CD4-positive, alpha-beta T cell treated with Interleukin-12 subunit alpha and Interleukin-12 subunit beta, for 1 hour (primary cell): Measurements from ENCODE around the gene PVALB.

Experiments used
- DNase-seq: peaks from one replicate; pipeline ENCODE4 v3.0.0-alpha.2; 2020

PVALB gene

DNA sequence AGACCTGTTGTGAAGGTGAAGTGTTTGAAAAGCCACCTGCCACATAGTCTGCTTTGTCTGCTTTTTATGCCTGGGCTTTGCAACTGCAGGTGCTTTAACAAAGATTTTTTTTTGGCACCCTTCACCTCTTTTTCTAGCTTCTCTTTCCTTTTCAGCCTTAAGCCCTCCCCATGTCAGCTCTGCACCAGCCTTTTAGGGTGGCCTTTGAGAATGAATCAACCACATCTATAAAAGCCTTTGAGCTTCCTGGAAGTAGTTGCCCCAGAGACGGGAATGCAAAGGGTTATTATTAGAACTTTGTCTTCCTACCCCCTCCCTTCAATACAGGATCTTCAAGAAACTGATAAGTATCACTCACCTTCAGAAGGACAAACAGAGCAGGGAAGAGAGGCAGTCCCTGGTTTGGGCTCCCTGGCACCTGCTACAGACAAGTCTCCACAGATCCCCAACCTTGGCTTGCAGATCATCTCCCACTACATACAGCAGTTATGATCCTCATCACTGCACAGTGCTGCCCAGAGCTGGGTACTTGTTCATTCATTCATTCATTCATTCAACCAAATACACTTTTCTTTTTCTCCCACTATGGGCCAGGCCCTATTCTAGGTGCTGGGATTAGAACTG, 8.0 kb downstream of the PVALB start:
- DNase-seq = no peak

DNA sequence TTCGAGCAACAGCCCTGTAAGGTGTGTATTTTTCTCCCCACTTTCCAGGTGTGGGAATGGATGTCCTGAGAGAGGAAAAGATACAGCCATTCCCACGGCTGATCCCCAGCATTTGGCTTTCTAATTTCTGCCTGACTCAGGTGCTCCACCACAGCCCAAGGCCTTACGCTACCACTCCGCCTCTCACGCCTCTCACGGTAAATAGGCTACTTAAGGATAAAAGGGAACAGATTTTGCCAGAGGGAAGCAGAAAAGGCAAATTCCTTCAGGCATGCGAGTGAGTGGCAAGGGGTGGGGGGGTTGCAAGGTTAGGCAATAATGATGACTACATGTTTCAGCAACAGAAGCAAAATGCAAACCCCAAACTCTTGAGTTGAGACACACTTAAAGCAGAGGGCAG, 9.2 kb downstream of the PVALB start:
- DNase-seq = no peak

DNA sequence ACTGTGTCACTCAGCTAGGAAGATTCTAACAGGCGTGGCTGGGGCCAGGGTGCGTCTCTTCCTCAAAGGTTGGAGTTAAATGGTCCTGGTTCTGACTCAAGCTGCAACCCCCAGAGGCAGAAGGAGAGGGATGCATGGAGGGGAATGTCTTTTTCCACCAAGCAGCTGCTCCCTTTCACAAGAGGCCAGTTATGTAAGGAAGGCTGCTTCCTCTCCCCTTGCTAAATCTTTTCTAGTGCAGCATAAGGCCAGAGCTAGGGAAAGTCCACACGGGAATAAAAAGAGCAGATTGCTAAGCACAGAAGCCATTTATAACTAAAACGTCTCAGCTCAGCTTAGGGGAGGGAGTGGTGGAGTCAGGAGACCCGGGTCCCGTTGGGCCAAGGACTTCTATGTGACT, 10.0 kb downstream of the PVALB start:
- DNase-seq = no peak

DNA sequence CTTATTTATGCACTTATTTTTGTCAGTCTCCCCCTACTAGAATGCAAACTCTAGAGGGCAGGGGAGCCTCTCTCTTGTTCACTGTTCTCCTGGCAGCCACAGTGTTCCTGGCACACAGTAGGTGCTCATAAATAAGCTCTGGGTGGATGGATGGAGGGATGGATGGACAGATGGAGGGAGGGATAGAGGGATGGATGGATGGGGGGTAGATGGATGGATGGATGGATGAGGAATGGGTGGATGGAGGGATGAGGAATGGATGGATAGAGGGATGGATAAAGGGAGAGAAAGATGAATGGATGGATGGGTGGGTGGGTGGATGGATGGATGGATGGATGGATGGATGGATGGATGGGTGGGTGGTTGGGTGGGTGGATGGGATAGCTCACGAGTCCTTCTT, 13.5 kb downstream of the PVALB start:
- DNase-seq = no peak

DNA sequence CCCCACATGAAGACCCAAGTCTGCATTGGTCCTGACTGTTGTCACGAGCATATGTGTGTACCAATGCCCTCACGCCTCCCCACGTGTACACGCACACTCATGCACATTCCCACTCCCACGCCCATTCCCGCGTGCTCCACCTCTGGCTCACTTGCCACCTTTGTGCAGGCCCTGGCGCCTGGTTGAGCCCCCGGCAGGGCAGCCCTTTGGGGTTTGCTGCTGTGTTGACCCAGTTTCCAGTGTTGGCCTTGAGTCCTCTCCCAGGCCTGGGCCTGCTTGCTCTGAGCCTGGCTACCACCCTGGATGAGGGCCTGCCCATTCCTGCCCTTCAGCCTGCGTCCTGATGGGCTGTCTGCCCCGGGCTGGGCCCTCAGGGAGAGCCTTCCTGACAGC, 18.2 kb downstream of the PVALB start:
- no peak for DNase-seq

DNA sequence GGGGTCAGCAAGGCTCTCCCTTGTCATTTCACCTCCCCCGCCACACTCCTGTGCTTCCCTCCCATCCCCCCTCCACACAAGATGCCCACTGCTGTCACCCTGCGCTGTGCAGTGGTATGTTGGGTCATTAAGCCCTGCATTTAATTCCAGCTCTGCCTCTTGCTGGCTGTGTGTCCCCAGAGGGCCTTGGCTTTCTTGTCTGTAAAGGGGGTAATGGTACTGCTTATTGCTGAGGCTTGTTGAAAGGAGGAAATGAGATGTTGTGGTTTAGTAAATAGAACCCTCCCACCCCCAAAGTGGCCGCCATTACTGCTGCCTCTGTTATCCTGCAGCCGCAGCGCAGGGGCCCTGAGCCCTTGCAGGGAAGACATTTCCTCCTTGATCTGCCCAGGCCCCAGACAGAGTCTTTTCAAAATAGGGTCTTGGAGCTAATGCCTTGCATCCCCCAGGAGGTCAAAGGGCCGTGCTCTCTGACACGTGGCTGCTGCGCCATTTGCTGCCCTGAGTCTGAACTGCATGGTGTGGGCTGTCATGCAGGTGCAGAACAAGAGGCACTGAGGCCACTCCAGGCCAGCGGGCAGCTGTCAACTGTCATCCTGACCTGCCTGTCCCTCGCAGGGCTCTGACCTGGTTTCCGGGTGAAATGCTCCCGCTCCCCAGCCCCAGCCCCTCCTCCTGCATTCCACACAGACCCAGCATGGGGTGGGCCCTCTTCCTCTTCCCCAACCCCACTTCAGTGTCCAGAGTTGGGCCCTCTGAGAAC, 18.7 kb downstream of the PVALB start:
- no peak for DNase-seq

DNA sequence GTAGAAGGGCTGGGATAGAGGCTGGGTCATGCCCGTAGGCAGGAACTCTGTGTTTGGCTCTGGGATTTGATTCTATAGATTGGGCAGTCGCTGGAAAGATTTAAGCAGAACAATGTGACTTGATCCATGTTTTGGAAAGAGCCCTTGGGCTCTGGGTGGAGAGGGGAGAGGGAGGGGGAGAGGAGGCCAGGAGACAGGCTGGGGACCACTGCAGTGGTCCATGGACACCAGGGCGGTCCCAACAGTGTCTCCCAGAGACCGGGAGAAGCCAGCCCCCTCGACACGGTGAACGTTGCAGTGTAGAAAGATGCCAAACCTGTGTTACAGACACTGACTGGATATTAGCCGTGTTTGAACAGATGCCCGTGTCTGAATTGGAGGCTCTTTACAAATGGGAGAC, 19.5 kb downstream of the PVALB start:
- DNase-seq = no peak

DNA sequence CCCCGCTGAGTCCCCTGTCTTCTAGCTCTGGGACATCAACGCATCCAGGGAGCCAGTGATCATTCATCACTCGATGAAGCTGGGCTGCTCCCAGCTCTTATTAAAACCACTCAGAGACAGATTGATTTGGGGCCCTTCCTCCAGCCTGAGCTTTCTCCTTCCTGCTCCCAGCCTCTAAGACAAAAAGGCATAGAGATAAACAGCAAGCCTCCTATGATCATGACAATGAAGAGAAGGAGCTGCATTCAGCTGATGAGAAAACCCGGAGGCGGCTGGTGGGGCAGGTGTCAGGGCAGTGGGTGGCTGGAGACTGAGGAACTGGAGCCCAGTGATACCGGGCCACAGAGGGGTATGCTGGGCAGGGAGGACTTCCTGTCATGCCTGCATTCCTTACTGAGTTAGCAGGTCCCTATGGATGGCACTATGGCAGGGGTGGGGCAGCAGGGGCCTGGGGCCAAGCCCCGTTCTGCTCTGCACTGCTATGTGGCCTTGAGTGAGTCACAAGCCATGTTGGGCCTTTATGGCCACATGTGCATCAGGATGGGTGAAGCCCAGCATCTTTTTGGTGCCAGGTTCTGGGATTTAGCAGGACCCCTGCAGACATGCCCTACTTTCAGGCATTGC, 20.2 kb downstream of the PVALB start:
- DNase-seq = no peak

DNA sequence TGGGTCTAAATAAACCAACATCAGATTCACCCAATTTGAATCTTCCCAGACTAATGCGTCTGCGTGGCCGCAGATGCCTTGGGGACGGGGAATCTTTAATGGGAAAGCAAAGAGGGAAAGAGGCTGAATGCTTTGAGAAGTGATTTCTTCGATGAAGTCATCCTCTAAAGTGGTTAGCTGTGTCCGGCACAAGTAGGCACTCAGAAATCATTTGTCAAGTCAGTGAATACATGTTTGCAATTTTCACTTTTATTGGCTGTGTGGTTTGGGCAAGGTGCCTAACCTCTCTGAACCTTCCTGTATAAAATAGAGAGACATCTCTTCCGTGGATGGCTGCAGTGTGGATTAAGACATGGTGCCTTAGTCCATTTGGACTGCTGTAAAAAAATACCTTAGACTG, 21.2 kb downstream of the PVALB start:
- DNase-seq = no peak

DNA sequence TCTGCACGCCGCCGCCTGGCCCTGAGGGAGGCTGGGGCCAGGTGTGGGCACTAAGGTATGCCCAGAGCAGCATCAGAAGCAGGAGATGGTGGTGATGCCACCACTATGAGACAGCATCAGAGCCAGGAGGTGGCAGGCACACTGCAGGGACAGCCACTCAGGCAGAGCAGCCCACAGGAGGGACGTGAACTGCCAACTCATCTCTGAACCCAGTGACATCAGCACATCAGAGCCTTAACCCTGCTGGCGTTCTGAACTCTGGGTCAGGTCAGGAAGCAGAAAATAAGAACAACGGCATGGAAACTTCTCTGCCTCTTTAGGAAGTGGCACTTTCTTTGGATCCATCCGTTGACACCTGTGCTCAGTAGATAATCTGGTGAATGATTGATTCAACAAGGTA, 26.2 kb downstream of the PVALB start:
- DNase-seq = no peak

DNA sequence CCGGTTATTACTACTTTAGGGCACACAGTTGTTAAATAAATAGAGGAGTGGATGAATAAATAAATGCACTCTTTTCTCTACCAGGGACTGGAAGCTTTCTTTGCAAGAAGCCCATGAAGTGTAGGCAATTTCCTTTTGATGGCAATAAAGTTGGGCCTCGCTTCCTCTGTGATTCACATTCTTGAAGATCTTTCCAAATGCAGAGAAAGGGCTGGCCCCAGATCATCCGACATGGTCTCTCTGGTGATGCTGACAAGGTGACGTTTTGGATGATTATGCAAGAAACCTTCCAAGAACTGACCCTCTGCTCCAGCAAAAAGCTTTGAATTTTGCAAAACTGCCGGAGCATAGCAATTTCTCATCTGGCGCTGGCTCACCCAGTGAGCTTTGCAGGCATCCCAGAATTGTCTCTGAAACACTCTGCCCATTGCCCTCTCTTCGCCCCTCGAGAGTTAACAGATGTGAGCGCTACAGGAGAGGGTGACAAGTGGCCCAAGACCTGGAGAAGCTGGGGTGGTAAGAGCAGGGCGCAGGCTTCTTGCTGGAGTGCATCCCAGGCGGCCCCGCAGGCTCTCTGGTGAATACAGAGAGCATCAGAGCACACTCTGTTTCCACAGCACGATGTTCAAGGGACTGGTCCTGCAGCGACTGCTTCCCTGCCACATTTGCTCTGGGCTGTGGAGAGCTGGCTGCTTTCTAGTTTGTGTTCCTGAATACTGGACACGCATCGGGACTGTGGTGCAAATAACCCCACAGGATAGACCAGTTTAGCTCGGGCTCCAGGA, 29.4 kb downstream of the PVALB start:
- no peak for DNase-seq

DNA sequence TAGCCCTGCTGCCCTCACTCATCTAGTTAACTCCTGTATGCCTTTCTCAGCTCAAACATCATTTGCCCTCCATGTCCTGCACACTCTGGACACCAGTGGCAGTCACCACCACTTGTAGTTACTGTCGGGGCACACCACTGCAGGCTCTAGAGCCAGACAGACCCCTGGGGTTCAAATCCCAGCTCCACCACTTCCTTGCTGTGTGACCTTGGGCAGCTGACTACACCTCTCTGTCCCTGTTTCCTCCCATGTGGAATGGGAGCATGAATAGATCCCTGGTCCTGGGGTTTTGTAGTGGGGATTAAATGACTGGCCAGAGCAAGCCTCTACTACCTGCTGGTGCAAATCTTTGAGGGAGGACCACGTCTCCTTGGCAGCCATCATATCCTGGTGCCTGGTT, 33.1 kb downstream of the PVALB start:
- no peak for DNase-seq

DNA sequence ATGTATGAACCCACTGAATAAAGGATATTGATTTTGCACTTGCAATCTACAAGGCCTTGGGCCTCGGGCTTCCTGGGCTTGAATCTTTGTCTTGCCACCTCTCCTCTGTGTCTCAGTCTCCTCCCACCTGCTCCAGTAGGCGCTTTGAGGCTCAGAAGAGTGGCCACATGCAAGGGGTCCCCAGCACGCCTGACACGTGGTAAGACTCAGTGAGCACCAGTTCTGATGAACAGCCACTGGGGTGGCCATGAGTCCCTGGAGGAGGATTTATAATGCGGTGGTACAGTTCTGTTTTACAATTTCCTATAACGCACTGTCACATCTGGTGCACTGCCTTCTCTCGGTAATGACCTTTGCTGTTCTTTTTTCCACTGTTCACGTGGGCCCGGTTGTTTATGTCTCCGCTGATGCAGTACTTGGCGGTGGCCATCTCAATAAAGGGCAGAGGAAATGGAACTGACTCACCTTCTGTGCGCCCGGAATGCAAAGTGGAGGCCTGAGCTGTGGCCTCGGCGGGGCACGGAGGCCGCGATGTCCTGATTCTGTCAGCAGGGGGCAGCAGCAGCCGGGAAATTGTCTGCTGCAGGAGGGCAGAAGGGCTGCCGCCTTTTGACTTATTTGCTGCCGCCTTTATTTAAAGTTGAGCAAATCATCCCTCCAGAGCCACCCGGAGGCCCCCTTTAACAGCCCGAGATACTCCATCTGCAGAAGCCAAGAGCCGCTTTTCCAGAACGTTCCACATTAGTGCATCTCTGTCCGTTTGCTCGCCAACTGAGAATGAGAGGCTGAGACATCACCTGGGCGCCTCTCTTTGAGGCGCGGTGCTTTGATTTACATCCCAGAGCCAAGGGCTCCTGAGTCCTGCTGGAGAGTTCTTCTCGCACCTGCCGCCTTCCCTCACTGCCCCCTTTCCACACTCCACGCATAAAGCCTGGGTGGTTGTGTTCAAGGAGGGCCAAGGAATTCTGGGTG, 34.9 kb downstream of the PVALB start:
- DNase-seq = peak; percentile 87

DNA sequence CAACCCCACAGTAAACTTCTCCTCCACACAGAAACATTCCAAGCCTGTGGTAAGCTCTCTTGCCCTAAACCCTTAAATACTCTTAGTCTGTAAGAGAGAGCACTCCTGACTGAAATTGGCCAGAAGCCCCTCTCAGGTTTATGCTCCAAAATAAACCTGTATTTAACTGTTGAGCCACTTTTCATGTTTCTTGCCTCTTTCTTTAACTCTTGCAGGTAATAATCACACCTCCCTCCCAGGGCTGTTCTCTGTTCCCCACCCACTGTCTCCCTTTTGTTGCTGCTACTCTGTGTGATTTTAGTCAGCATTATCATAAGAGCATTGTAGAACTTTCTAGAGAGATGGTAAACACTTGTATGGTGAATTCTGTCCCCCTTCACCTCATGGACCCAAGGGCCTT, 38.8 kb downstream of the PVALB start:
- no peak for DNase-seq

DNA sequence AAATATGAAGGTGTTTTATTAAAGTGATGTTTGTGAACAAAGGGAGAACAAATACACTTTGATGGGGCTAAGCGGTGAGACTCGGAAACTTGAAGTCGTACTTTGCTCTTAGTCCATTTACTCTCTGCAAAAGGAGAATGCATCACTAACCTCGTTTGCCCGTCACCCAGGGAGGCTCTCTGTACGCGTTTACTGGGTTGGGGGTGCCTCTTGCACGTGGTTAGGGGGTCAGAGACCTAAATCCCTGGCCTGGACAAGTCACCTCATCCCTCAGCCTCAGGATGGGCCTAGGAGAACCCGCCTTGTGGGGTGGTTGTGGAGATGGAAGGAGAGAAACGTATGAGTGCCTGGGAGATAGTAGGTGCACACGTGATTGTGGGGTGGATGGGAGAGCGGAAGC, 40.1 kb downstream of the PVALB start:
- DNase-seq = no peak

DNA sequence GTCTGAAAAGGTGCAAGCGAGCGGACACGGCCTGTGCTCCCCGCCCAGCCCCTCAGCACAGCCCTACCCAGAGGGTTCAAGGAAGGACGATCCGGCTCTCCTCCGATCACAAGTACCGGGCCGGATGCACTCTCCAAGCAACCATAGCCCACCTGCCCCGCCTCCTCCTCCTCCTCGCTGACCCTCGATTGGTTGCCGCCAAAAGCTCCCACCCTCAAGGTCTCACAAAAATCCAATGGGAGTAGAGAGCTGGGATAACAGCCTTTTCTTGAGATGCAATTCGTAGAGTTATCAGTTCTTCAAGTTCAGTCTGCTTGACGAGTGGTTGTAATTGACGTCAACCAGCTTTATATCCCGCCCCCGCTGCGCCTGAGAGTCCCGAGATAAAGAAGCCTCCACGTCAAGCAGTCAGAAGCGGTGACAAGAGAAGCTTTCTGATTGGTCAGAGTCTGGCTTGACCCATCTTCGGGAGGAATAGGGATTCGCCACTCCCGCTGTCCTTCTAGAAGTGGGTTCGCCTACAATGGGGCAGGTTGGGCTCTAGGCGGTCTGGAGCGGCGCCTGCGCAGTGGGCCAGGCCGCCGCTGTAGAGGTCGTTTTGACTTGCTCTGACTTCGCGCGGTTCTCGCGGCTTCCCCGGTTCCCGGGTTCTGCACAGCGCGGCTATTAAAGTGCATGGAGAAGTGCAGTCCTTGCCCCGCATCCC, 40.7 kb downstream of the PVALB start, which contains the start of gene IFT27:
IFT27 (minus strand) TSS at position 156 of the 706 bp plus-strand sequence. CDS start 412 bp downstream, outside the sequence.
- DNase-seq = peak; percentile 99

DNA sequence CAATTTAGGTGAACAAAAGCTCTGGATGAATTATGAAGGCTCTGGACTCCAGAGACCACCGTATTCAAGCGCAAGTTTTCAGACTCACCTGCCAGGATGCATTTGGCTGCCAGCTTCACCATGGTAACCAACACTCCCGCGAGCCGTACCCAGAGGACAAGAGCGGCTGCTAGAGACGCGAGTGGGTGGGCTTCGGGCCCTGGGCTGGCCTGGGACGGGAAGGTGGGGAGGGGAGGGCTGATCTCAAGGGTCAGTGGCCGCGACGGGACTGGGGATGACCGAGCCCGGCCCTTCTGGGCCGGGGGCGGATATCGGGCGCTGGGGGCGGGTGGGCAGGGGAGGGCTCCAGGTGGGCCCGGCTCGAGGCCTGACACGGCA, 41.3 kb downstream of the PVALB start:
- peak; percentile 49 for DNase-seq

DNA sequence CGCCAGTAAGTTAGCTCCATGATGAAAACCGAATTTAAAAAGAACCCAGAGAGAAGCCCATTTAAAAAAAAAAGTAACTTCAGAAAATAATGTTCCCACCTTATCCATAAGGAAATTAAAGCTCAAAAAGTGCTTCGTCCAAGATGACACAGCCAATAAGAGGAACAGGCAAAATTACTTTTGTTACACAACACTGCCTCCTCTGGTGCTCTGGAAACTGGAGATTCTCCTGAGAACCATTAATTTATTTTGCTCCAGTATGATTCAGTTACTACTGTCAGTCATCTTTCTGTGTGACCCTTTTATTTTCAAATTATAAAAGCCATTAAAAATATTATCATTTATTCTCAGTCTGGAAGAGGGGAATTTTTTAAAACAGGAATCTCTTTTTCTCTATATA, 42.9 kb downstream of the PVALB start:
- DNase-seq = peak; percentile 12

DNA sequence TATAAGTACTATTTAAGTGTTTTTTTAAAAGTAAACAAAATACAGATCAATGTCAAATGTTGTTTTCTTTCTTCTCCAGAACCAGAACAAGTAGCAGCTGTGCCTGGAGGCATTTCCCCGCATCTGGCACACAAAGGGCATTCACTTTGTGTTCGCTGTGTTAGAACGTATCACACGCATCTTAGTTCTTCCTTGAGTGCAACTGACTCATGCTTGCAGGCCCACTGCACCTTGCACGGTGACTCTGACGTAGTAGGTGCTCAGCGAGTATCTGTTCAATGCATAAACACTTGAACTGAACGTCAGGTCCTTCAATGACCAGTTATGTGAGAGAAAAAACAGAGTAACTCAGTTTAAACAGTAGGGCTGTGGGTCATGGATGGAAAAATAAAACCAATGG, 44.4 kb downstream of the PVALB start:
- DNase-seq = no peak

DNA sequence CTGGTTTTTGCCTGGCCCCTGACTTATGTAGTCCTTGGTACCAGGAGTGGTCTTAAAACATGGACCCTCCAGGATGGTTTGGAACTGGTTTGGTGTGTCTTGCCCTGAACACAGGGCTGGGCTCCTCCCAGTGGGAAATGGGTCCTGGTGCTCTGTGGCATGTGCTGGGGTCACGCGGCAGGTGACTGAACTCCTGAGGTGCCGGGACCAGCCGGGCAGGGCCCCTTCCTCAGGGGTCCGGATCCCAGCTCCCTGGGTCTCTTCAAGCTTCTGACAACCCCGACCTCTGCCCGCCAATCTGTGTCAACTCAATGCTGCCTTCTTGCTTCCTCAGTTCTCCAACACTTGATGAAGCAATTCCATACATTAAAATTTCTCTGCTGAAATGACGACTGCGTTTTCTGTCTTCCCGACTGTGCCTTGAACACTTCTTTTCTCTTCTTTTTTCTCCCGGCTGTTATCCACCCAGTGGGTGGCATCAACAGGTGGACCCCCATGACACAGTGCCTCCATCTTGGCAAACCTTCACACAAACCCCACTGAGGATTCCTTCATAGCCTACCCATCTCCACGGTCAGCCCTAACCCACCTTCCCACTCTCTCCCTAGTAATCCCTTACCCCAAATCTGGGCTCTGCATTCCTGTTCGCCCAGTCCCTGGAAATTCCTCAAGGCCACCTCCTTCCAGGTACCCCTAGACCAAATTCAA, 45.3 kb downstream of the PVALB start:
- no peak for DNase-seq
